GM21717 (cell line): Measurements from ENCODE around the gene SLC2A2.

Source experiments
- ATAC-seq: cut with Tn5 transposase; IDR thresholded peaks from one replicate; pipeline ENCODE4 v1.9.1; 2021; ENCODE audit warnings: mild to moderate bottlenecking, moderate library complexity; ENCODE audit not compliant: unreplicated experiment

Gene SLC2A2

DNA sequence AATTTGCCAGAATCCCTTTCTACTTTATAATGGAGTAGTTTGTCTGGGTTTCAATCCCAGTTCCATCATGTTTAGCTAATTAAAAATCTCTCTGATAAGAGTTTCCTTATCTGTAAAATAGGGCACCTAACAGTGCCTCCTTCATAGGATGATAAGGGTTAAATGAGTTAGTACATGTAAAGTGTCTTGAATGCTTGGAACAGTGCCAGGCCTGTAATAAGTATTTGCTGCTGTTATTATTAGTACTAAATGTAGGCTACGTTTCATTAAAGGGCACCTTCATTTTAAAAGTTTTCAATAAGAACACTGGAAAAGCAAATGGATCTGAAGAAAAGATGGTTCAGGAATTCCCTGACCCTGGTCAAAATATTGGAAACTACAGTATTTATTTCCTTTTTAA is 11.8 kb upstream of the SLC2A2 start:
- ATAC-seq = no peak

- no peak for ATAC-seq
Observed at GRCh38 chr3:171028779-171029232, 2.3 kb upstream of the SLC2A2 start.

GRCh38 chr3:171028025-171028778 is 1.7 kb upstream of the SLC2A2 start:
- no peak for ATAC-seq

GRCh38 chr3:171023566-171023965 is 3.0 kb downstream of the SLC2A2 start:
- ATAC-seq = no peak

DNA sequence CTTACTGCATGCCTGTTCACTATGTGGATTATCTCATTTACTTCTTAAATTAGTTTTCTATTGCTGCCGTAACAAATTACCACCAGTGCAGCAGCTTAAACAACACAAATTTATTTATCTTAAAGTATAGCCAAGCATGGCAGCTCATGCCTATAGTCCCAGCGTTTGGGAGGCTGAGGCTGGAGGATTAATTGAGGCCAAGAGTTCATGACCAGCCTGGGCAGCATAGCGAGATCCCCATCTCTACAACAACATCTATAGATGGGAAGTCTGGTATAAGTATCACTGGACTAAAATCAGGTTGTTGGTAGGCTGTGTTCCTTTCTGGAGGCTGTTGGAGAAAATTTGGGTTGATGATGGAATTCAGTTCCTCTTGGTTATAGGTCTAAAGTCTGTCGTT is 5.1 kb downstream of the SLC2A2 start:
- ATAC-seq = no peak

DNA sequence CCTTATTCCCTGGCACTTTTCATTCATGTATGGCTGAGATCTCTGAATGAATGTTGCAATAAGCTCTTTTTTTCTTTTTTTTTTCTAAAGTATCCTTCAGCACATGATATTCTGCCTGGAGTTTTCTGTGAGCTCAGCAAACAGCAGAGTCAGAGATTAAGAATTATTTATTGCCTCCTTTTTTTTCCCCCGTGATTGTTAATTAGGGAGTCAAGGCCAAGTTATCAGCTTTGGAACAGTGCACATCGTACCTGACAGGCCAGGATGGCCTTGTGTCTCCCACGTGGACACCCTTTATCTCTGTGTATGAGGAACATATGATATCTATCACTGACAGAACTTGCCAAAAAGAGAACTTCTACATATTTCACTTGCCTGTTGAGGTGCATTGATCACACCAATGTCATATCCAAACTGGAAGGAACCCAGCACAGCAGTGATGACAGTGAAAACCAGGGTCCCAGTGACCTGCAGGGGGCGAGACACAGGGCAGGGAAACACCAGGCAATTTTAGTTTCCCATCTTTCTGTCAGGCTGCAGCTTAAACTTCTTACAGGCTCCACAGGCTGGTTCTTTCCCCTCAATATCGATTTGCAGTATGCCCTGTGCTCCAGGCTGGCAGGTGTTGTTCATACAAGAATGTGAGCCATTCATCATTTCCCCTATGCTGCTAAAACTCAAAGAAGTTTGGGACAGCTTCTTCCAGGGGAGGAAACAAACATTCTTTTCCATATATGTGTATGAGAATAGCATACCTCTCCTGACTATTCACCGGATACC is 8.2 kb downstream of the SLC2A2 start:
- no peak for ATAC-seq

DNA sequence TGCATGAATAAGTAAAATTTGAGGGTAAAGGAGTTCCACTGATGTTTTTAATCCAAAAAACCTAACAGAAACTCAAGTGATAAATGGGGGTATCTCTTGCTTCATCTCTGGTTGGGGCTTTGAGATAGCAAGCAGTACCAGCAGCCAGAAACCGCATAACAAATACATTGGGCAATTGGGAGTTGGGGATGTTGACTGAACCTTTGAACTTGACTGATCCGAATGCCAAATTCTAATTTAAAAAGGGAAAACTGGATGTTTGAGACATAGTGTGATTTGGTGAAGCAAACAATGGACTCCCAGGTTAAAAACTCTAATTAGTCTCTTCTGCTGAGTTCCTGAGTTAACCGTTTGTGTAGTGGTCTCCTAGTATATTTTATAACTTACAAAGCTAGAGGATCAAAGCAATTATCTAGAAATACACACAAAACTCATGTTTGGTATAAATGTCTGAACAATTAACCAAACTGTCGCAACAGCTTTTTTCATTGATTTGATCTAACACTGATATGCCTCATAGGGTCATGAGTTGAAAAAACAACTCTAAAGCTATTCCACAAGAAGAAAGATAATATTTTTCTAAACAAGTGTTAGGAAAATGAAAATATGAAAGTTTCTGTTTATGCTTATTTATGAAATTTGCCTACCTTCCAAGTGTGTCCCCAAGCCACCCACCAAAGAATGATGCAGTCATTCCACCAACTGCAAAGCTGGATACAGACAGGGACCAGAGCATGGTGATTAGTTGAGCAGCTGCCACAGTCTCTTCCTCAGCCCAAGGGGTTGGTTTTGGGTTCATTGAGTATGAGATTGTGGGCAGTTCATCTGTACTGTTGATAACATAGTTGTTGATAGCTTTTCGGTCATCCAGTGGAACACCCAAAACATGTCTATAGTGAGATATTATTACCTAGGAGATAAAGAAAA is 12.4 kb downstream of the SLC2A2 start:
- ATAC-seq = no peak

GRCh38 chr3:171011873-171012336 is 14.6 kb downstream of the SLC2A2 start:
- ATAC-seq = no peak

DNA sequence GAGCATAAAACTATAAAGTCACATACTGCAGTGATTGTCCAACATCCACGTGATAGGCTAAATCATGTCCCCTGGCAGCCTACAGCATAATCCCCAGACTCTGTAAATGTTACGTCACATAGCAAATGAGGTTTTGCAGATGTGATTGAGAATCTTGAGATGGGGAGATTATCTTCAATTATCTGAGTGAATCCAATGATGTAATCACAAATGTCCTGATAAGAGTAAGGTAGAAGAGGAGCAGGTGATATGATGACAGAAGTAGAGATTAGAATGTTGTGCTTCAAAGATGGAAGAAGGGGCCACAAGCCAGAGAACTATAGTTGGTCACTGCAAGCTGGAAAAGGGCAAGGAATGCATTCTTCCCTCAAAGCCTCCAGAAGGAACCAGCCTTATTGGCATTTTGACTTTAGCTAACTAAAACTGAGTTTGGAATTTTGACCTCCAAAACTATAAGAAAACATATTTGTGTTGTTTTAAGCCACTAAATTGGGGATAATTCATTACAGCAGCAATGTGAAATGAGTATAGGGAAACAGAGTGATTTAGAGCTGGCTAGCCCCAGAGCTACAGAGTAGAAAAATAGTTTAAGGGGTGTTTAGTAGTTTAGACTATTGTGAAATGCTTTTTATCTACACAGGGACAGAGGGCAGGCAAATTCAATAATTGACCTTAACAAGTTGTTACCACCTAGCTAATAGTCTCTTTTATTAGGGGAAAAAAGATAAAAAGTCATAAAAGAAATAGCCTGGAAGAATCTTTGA is 15.2 kb downstream of the SLC2A2 start:
- ATAC-seq = no peak

GRCh38 chr3:171007316-171007715 is 19.2 kb downstream of the SLC2A2 start:
- no peak for ATAC-seq

DNA sequence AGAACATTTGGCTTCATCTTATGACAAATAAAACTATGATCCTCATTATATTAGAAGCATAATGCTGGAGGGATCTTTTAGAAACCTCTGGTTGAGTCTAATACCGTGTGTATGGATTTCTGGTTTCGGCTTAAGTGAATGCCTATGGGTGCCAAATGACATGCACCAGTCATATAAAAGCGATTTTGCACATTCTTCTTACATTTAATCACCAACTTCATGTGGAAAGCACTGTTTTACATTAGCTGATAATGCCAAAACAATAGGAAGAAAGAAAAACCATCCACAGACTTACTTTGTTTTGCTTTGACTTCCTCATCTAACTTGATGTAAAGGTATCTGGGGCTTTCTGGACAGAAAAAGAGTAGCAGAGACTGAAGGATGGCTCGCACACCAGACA is 20.9 kb downstream of the SLC2A2 start:
- no peak for ATAC-seq

DNA sequence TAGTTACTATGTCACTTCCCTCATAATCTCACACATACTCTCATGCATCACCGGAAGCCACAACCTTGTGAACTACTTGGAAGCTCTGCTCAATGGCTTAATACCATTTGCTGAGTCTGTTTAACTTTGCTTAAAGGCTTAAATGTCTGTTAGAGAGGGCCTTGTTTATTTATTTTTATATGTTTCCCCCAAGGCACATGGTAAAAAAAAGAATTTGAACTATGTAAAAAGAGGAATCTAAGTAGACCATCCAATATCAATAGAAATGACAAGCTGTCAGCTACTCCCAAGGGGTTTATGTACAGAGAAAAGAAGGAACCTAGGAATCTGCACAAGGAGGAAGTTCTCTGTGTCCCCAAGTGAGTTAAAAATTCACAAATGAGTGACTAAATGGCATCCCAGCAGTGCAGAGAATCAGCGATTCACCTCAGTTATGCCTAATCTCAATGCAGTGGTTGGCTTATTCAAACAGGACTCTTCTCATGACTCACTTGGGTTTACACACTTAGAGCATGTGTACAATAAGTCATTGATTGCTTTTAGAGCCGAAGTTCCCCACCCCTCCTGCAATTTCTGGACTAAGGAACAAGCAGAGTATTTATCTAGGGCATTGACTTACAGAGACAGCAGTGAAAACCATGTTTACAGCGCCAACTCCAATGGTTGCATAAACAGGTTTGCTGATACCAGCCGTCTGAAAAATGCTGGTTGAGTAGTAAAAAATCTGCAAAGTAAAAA is 24.4 kb downstream of the SLC2A2 start:
- ATAC-seq = no peak

- no peak for ATAC-seq
Observed at GRCh38 chr3:171001250-171001893, 25.1 kb downstream of the SLC2A2 start.

GRCh38 chr3:171000281-171000680 is 26.2 kb downstream of the SLC2A2 start:
- ATAC-seq = no peak

GRCh38 chr3:170999737-171000242 is 26.7 kb downstream of the SLC2A2 start:
- no peak for ATAC-seq

- no peak for ATAC-seq
Observed at GRCh38 chr3:170997961-170998913, 28.3 kb downstream of the SLC2A2 start.

GRCh38 chr3:170992854-170993253 is 33.7 kb downstream of the SLC2A2 start:
- ATAC-seq = no peak

DNA sequence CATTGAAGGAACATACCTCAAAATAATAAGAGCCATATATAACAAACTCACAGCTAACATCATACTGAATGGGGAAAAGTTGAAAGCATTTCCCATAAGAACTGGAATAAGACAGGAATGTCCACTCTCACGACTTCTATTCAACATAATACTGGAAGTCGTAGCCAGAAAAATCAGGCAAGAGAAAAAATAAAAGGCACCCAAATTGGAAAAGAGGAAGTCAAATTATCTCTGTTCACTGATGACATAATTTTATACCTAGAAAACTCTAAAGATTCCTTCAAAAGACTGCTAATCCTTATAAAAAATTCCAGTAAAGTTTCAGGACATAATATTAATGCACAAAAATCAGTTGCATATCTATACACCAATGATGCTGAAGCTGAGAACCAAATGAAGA is 34.9 kb downstream of the SLC2A2 start:
- no peak for ATAC-seq
